Activated naive CD4-positive, alpha-beta T cell treated with anti-CD3 and anti-CD28 coated beads, Interleukin-2, amount 10 ng/mL, durations not matched to agents 5 hours and 36 hours (primary cell): ENCODE measurements around the gene ZMPSTE24. TPM values are rescaled to one million over a fixed set of nuclear protein-coding genes. Genes with fewer than 3 reads are reported as not detected.

Source experiments
- total RNA-seq, 2 experiments: library from RNA; stranded (reverse); gene quantifications; one replicate each; pipeline ENCODE4 v1.2.3, GENCODE V29; 2021

Gene ZMPSTE24
- 10 to 100 TPM; 20.6 to 21.0 TPM for total RNA-seq

GRCh38 chr1:40257688-40258444 is at the start of gene ZMPSTE24:
Gene ZMPSTE24 (plus strand): TSS chr1:40258236. CDS start chr1:40258272, 36 bp downstream.

GRCh38 chr1:40247655-40248054 is 10.4 kb upstream of the ZMPSTE24 start, which contains the start of gene TMCO2:
Gene TMCO2 (plus strand): TSS chr1:40247937. CDS start chr1:40247994, 57 bp downstream.

GRCh38 chr1:40316595-40317393 is 58.8 kb downstream of the ZMPSTE24 start, which contains the start of gene COL9A2:
Gene COL9A2 (minus strand): TSS chr1:40317286. CDS start chr1:40317197, 89 bp downstream.

Other genes with a start within 250 kb of the ZMPSTE24 start
- 100 to 1,000 TPM; 718 to 732 TPM for gene CAP1, start 217.5 kb upstream of the ZMPSTE24 start, total RNA-seq
- gene PPT1, start 161.0 kb upstream of the ZMPSTE24 start, total RNA-seq = 10 to 100 TPM; 78.4 to 79.4 TPM
- gene RLF, start 96.8 kb upstream of the ZMPSTE24 start, total RNA-seq = 10 to 100 TPM; 23.3 to 24.4 TPM
- under 1 TPM in 1 of 2 experiments, not detected in 1; 0.38 TPM for gene TMCO2, start 10.3 kb upstream of the ZMPSTE24 start, total RNA-seq
- gene COL9A2, start 59.0 kb downstream of the ZMPSTE24 start, total RNA-seq = 1 to 10 TPM; 3.2 to 3.5 TPM
- gene SMAP2, start 115.5 kb downstream of the ZMPSTE24 start, total RNA-seq = 100 to 1,000 TPM; 128 to 129 TPM
- 1 to 10 TPM; 4.4 to 4.6 TPM for gene ZFP69B, start 192.2 kb downstream of the ZMPSTE24 start, total RNA-seq
- 1 to 10 TPM; 3.4 to 3.6 TPM for gene ZFP69, start 219.1 kb downstream of the ZMPSTE24 start, total RNA-seq